Measurements from ENCODE around the gene LCMT1. TPM values are rescaled to one million over a fixed set of nuclear protein-coding genes. Genes with fewer than 3 reads are reported as not detected.
"Not testable (repeated sequence)": the region's sequence is repeated elsewhere in the genome, so short reads cannot be mapped to it uniquely, and the experiment has no call there.

The LCMT1 gene
- total RNA-seq, 1 donor from 2014 or later, result 32.1 TPM

- DNase-seq (ENCODE audit: low read depth) (no peak), FAIRE-seq (no peak)
- H3K27me3 ChIP-seq (ENCODE audit: control insufficient read depth, insufficient read depth, low read length), result no peaks in the 10 kb centered on the region
- TF ChIP-seq CTCF (IDR thresholded peaks at IDR 0.05; ENCODE audit: insufficient read depth, low read length, severe bottlenecking), result no peak
- no peak overlapping the region for H3K4me3 ChIP-seq (ENCODE audit: low read depth, low read length)
- H3K36me3 ChIP-seq (ENCODE audit: control insufficient read depth, insufficient read depth, low read length), result peaks cover 5% of the 10 kb centered on the region
Observed at GRCh38 chr16:25177512-25177830, 65.9 kb downstream of the LCMT1 start.

GRCh38 chr16:25177831-25178688 is 66.5 kb downstream of the LCMT1 start:
- Histone ChIP-seq H3K27me3 (ENCODE audit: control insufficient read depth, insufficient read depth, low read length) (no peaks in the 10 kb centered on the region), H3K36me3 (ENCODE audit: control insufficient read depth, insufficient read depth, low read length) (peaks cover 5% of the 10 kb centered on the region), H3K4me3 (ENCODE audit: low read depth, low read length) (no peak overlapping the region)
- TF ChIP-seq CTCF (IDR thresholded peaks at IDR 0.05; ENCODE audit: insufficient read depth, low read length, severe bottlenecking), result no peak
- no peak for FAIRE-seq
- DNase-seq (ENCODE audit: low read depth), result no peak

GRCh38 chr16:25181236-25181635 is 69.7 kb downstream of the LCMT1 start:
- H3K4me3 ChIP-seq (ENCODE audit: low read depth, low read length); H3K27me3 ChIP-seq (ENCODE audit: control insufficient read depth, insufficient read depth, low read length); FAIRE-seq; DNase-seq (ENCODE audit: low read depth); H3K36me3 ChIP-seq (ENCODE audit: control insufficient read depth, insufficient read depth, low read length): not testable (repeated sequence)

- no peaks in the 10 kb centered on the region for H3K36me3 ChIP-seq (ENCODE audit: control insufficient read depth, insufficient read depth, low read length)
- DNase-seq (ENCODE audit: low read depth), result peak; percentile 22
Observed at GRCh38 chr16:25184771-25185170, 73.2 kb downstream of the LCMT1 start.

GRCh38 chr16:25187491-25187795 is 75.9 kb downstream of the LCMT1 start:
- no peak for FAIRE-seq
- no peak for DNase-seq (ENCODE audit: low read depth)
- no peak overlapping the region for H3K4me3 ChIP-seq (ENCODE audit: low read depth, low read length)
- no peak for TF ChIP-seq CTCF (IDR thresholded peaks at IDR 0.05; ENCODE audit: insufficient read depth, low read length, severe bottlenecking)
- H3K36me3 ChIP-seq (ENCODE audit: control insufficient read depth, insufficient read depth, low read length), result no peaks in the 10 kb centered on the region
- no peaks in the 10 kb centered on the region for H3K27me3 ChIP-seq (ENCODE audit: control insufficient read depth, insufficient read depth, low read length)

More at GRCh38 chr16:25184771-25185170, 73.2 kb downstream of the LCMT1 start:
- no peak for FAIRE-seq
- H3K27me3 ChIP-seq (ENCODE audit: control insufficient read depth, insufficient read depth, low read length), result no peaks in the 10 kb centered on the region
- H3K4me3 ChIP-seq (ENCODE audit: low read depth, low read length), result no peak overlapping the region
- no peak for TF ChIP-seq CTCF (IDR thresholded peaks at IDR 0.05; ENCODE audit: insufficient read depth, low read length, severe bottlenecking)

GRCh38 chr16:25189305-25189704 is 77.8 kb downstream of the LCMT1 start:
- DNase-seq (ENCODE audit: low read depth) (no peak), FAIRE-seq (no peak)
- TF ChIP-seq CTCF (IDR thresholded peaks at IDR 0.05; ENCODE audit: insufficient read depth, low read length, severe bottlenecking), result no peak
- Histone ChIP-seq H3K36me3 (ENCODE audit: control insufficient read depth, insufficient read depth, low read length) (no peaks in the 10 kb centered on the region), H3K4me3 (ENCODE audit: low read depth, low read length) (no peak overlapping the region), H3K27me3 (ENCODE audit: control insufficient read depth, insufficient read depth, low read length) (no peaks in the 10 kb centered on the region)
